GM20000 (cell line): ENCODE results near the gene TMEM26.
"Not testable (repeated sequence)": the region's sequence is repeated elsewhere in the genome, so short reads cannot be mapped to it uniquely, and the experiment has no call there.

ENCODE experiments used
- DNase-seq: peaks from one replicate; pipeline ENCODE4 v3.0.0; 2012; ENCODE audit warnings: low spot score
- TF ChIP-seq, protein P1 (sequence below): IDR thresholded peaks from 2 replicates; pipeline ENCODE4 v1.5.1; 2012; ENCODE audit warnings: mild to moderate bottlenecking, control low read depth; ENCODE audit errors: extremely low read depth, missing control alignments

Gene TMEM26

GRCh38 chr10:61385231-61386001, 67.8 kb downstream of the TMEM26 start:
- no peak for DNase-seq
- TF ChIP-seq, protein P1, sequence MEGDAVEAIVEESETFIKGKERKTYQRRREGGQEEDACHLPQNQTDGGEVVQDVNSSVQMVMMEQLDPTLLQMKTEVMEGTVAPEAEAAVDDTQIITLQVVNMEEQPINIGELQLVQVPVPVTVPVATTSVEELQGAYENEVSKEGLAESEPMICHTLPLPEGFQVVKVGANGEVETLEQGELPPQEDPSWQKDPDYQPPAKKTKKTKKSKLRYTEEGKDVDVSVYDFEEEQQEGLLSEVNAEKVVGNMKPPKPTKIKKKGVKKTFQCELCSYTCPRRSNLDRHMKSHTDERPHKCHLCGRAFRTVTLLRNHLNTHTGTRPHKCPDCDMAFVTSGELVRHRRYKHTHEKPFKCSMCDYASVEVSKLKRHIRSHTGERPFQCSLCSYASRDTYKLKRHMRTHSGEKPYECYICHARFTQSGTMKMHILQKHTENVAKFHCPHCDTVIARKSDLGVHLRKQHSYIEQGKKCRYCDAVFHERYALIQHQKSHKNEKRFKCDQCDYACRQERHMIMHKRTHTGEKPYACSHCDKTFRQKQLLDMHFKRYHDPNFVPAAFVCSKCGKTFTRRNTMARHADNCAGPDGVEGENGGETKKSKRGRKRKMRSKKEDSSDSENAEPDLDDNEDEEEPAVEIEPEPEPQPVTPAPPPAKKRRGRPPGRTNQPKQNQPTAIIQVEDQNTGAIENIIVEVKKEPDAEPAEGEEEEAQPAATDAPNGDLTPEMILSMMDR: no peak

DNA sequence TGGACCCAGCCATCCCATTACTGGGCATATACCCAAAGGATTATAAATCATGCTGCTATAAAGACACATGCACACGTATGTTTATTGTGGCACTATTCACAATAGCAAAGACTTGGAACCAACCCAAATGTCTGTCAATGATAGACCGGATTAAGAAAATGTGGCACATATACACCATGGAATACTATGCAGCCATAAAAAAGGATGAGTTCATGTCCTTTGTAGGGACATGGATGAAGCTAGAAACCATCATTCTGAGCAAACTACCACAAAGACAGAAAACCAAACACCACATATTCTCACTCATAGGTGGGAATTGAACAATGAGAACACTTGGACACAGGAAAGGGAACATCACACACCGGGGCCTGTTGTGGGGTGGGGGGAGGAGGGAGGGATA, 72.0 kb downstream of the TMEM26 start:
- not testable (repeated sequence) for DNase-seq

- DNase-seq: no peak
- TF ChIP-seq, protein P1: no peak
Measured at GRCh38 chr10:61378865-61379264, 74.3 kb downstream of the TMEM26 start.

- DNase-seq: no peak
- TF ChIP-seq, protein P1: no peak
Measured at GRCh38 chr10:61376908-61377368, 76.2 kb downstream of the TMEM26 start.

- TF ChIP-seq, protein P1: no peak
- no peak for DNase-seq
Measured at GRCh38 chr10:61376377-61376776, 76.8 kb downstream of the TMEM26 start.

DNA sequence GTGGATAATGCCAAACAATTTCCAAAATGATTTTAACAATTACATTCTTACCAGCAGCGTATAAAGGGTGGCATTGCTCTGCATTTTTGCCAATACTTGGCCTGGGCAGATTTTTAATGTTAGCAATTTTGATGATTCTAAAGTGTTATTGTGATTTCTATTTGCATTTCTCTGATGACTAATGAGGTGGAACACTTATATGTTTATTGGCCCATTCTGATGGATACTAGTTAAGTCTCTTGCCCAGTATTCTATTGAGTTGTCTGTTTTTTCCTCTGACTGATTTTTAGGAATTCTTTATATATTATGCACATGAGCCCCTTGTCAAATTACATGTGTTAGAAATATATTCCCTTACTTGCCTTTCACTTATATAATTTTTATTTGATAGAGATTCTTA, 86.8 kb downstream of the TMEM26 start:
- TF ChIP-seq, protein P1: no peak
- no peak for DNase-seq

GRCh38 chr10:61364619-61365018, 88.6 kb downstream of the TMEM26 start:
- TF ChIP-seq, protein P1: no peak

GRCh38 chr10:61363006-61363405, 90.2 kb downstream of the TMEM26 start:
- no peak for DNase-seq
- TF ChIP-seq, protein P1: no peak

More at GRCh38 chr10:61364619-61365018, 88.6 kb downstream of the TMEM26 start:
- no peak for DNase-seq
